Retinal pigment epithelial cell (primary cell): ENCODE measurements around the gene CNST.
"Not testable (repeated sequence)": the region's sequence is repeated elsewhere in the genome, so short reads cannot be mapped to it uniquely, and the experiment has no call there.

Source experiments
- DNase-seq: peaks from one replicate; pipeline ENCODE4 v3.0.0-alpha.2; 2010; ENCODE audit warnings: low read depth
- H3K4me3 ChIP-seq: 2 replicates; pipeline ENCODE4 v1.5.1; 2011; ENCODE audit warnings: mild to moderate bottlenecking, low read length, control low read depth, moderate library complexity
- TF ChIP-seq, protein P1 (sequence below): conservative IDR thresholded peaks from 2 replicates; pipeline ENCODE4 v1.5.1; 2011; ENCODE audit warnings: low read depth, low read length, control low read depth, inconsistent platforms

CNST gene

GRCh38 chr1:246554201-246554600, 12.1 kb upstream of the CNST start:
- TF ChIP-seq, protein P1, sequence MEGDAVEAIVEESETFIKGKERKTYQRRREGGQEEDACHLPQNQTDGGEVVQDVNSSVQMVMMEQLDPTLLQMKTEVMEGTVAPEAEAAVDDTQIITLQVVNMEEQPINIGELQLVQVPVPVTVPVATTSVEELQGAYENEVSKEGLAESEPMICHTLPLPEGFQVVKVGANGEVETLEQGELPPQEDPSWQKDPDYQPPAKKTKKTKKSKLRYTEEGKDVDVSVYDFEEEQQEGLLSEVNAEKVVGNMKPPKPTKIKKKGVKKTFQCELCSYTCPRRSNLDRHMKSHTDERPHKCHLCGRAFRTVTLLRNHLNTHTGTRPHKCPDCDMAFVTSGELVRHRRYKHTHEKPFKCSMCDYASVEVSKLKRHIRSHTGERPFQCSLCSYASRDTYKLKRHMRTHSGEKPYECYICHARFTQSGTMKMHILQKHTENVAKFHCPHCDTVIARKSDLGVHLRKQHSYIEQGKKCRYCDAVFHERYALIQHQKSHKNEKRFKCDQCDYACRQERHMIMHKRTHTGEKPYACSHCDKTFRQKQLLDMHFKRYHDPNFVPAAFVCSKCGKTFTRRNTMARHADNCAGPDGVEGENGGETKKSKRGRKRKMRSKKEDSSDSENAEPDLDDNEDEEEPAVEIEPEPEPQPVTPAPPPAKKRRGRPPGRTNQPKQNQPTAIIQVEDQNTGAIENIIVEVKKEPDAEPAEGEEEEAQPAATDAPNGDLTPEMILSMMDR, result no peak
- no peak for DNase-seq
- H3K4me3 ChIP-seq, result no peak overlapping the region

GRCh38 chr1:246558041-246558440, 8.2 kb upstream of the CNST start:
- no peak for DNase-seq
- H3K4me3 ChIP-seq, result no peak overlapping the region
- TF ChIP-seq, protein P1, result no peak

- TF ChIP-seq, protein P1, result no peak
- no peak overlapping the region for H3K4me3 ChIP-seq
- DNase-seq, result no peak
These were observed 6.9 kb upstream of the CNST start for GRCh38 chr1:246559310-246559709.

DNA sequence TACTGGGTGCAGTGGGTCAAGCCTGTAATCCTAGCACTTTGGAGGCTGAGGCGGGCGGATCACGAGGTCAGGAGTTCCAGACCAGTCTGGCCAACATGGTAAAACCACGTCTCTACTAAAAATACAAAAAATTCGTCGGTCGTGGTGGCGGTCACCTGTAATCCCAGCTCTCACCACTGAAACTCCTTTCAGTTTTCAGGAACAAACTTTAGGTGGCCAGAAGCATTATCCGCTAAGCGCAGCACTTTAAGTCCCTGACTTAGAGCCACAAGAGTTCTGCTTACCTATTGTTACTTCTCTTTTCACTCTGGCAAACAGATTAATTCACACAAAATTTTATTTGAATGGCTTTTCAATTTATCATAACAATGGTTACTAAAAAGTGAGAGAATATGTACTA, 5.4 kb upstream of the CNST start:
- not testable (repeated sequence) for DNase-seq, H3K4me3 ChIP-seq

- TF ChIP-seq, protein P1, result no peak
- peak overlapping the region; percentile 95 for H3K4me3 ChIP-seq
- DNase-seq, result no peak
These were observed 1.2 kb upstream of the CNST start for GRCh38 chr1:246564839-246565750.

GRCh38 chr1:246565751-246566127, 517 bp upstream of the CNST start:
- DNase-seq, result peak; percentile 34
- H3K4me3 ChIP-seq, result peak overlapping the region; percentile 95
- TF ChIP-seq, protein P1, result no peak

GRCh38 chr1:246566813-246567645, 773 bp downstream of the CNST start:
- TF ChIP-seq, protein P1, result no peak
- peak; percentile 69 for DNase-seq
- peak overlapping the region; percentile 95 for H3K4me3 ChIP-seq
